ENCODE measurements around the gene FKRP.
"Not testable (repeated sequence)": the region's sequence is repeated elsewhere in the genome, so short reads cannot be mapped to it uniquely, and the experiment has no call there.

Gene FKRP

DNA sequence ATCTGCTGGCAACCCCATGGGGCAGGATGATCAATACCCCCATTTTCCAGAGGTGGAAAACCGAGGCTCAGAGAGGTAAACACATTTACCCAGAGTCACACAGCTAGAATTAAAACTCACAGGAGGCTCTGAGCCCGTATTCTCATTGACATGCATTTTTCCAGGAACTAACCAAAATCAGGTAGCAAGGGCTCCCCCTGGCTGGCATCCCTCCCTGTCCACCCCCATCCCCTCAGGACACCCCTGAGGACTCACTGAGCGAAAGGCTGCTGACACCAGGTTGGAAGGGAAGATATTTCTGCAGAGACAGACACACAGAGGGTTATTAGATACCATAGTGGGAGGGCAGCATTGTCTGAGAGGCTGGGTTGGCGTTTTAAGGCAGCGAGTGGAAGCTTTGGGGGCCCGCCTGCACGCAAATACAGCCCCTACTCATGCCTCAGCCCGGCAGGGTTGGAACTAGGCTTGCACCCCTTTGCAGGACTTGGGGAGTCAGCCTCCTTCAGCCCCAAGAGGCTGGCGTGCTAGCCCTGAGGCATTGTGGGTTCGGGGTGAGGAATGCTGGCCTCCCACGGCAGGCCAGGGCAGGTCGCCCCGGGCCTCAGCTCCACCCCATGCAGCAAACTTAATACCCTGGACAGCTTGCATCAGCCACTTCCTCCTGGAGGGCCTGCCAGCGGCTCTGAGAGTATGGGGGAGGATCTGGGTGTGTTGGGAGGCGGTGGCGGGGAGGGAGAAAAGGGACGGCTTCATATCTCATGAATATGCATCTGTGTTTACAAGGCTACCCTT is 38.6 kb downstream of the FKRP start:
- in situ Hi-C loops (cut with MboI; ENCODE audit: low sequenced_read_pairs), result no loop called here

DNA sequence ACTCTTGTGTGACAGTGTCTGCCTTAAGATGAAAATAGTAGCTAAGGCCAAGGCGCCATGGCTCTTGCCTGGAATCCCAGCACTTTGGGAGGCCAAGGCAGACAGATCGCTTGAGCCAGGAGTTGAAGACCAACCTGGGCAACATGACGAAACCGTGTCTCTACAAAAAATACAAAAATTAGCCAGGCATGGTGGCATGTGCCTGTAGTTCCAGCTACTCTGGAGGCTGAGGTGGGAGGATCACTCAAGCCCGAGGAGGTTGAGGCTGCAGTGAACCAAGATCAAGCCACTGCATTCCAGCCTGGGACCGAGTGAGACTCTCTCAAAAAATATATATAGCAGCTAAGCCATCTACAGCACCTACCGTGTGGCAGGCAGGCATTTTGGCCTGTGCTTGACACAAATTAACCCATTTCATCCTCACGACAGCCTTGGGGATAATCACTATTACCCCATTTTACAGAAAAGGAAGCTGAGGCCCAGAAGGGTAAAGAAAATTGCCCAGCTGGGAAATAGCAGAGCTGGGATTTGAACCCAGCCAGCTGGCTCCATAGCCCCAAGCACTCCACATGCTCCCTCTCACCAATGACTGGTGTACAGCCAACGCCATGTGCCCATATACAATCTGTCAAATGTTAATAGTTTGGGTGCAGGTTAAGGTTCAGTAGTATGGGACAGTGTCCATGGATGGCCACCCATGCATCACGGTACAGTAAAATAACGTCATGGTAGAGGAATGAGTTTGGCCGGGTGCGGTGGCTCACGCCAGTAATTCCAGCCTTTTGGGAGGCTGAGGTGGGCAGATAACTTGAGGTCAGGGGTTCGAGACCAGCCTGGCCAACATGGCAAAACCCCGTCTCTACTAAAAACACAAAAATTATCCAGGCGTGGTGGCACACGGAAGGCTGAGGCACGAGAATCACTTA is 39.5 kb downstream of the FKRP start:
- in situ Hi-C loops (cut with MboI; ENCODE audit: low sequenced_read_pairs), result no loop called here

DNA sequence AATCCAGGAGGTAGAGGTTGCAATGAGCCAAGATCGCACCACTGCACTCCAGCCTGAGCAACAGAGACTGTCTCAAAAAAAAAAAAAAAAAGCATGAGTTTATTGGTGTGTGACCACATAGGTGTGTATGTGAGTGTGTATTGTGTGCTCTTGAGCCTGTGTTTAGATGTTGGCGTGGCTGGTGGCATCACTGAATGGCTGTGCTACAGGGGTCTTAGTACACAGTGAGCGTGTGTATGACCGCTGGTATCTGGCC is 40.1 kb downstream of the FKRP start:
- in situ Hi-C loops (cut with MboI; ENCODE audit: low sequenced_read_pairs), result no loop called here

DNA sequence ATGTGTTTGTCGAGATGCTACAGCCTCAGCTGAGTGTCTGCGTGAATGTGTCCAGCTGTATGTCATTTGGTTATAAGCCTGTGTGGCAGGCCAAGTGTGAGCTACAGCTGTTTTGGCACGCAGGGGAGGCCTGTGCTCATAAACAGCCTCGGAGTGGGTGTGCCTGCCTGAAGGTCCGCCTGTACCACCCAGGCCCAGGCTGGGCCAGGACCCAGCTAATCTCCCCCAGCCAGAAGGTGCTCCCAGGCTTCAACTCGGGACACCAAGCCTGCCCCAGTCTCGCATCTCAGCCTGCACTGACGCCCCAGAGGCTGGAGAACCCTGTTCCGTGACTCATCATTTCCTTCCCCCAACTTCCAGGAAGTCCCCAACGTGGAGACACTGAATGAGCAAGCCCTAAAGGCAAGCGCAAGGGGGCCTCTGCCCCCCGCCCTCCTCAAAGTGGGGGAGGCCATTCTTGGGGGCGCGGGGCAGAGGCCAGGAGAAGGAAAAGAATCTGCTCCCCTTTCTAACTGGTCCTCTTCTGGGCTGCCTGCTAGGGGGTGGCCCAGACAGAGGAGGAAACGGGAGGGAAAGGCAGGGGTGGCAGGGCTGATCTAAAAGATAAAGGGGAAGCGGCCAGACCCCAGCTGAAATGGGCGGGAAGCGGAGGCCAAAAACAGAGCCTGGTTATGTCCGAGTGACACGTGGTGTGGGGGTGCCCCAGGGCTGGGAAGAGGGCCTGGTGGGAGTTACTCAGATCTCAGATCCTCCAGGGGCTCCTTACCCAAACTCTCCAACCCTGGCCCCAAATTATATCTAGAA is 40.6 kb downstream of the FKRP start:
- in situ Hi-C loops (cut with MboI; ENCODE audit: low sequenced_read_pairs), result no loop called here

DNA sequence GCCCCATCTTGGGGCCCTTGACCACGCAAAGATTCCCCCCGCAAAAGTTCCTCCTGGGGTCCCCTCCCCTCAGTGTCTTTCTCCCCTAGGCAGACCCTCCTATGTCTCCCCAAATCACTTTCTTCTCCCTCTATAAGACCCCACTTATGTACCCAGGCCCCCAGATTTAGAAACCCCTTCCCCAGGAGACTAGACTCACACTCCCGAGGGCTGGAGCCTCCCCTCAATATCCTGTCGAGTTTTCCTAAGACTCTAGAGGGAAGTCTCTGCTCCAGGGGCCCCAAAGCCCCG is 41.1 kb downstream of the FKRP start:
- in situ Hi-C loops (cut with MboI; ENCODE audit: low sequenced_read_pairs), result no loop called here

DNA sequence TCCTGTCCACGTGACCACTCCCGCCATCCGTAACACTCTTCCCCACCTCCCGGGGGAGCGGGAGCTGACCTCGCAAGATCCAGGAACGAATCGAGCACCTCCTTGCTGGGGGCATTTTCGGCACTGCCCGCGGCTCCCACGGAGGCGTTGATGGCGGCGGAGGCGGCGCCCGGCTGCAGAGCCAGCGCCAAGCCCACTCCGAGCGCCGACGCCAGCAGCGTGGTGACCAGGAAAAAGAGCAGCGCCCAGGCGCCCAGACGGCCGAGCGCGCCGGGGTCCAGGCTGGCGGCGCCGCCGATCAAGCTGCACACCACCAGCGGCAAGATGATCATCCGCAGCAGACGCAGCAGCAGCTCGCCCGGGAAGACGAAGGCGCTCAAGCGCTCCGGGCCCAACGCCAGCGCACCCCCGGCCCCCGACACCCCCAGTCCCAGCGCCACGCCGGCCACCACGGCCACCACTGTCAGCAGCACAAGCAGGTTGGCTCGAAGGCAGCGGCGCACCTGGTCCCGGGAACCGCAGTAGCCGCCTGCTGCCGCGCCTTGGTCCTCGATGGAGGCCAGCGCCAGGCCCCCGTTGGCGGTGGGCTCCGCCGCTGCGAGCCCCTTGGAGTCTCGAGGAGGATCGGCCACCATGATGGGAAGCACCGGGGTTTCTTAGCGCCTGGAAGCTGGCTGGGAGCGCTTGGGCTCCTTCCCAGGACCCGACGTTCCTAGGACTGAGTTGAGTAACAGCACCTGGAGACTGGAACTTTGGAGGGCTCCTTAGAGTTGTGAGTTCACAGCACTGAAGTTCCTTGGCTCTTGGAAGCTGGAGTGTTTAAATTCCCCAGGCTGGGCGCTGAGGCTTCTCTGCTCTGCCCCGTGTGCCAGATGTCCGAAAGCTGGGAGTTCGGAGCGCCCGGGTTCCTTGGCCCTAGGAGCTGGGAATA is 41.7 kb downstream of the FKRP start:
- in situ Hi-C loops (cut with MboI; ENCODE audit: low sequenced_read_pairs), result no loop called here

DNA sequence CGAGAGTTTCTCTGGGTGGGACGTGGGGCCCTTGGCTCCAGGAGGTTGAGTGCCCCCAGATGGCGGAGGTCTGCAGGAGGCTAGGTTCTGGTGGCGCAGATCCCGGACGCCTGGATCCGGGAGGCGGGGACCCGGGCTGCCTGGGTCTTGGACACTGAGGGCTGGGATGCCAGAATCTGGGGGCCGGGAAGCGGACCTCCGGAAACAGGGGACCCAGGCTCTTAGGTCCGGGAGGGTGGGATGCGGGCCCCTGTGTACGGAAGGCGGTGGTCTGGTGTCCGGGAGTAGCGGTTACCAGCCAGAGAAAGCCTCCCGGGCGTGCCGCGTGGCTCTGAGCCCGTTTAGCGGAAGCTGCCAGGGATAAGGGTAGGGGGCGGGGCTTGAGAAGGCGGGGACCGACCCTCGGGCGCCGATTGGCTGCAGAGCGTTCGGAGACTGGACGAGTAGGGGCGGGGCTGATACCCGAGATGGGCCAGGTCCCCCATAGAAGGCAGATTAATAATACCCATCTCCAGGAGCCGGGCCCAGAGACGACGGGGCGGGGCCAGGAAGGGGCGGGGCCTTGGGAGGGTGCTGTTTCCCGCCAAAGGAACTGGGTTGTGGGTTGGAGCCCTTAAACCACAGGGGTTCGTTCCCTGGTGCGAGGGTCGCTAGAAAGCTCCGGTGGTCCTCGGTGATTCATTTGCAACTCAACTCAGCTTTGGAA is 42.6 kb downstream of the FKRP start, which contains the start of gene SLC1A5:
TSS of gene SLC1A5 (minus strand) at position 333 of the 706 bp plus-strand sequence. CDS start 629 bp downstream, outside the sequence.
- in situ Hi-C loops (cut with MboI; ENCODE audit: low sequenced_read_pairs), result no loop called here

DNA sequence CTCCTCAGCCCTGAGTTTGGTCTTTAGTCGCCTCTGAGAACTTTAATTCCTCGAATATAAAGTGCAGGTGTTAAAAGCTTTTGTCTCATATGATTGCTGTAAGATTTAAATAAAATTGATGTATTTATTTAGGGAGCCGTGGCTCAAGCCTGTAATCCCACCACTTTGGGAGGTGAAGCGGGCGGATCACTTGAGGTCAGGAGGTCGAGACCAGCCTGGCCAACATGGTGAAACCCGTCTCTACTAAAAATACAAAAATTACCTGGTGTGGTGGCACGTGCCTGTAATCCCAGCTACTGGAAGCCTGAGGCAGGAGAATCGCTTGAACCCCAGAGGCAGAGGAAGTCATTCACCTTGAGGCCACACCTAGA is 43.1 kb downstream of the FKRP start:
- in situ Hi-C loops (cut with MboI; ENCODE audit: low sequenced_read_pairs), result no loop called here

DNA sequence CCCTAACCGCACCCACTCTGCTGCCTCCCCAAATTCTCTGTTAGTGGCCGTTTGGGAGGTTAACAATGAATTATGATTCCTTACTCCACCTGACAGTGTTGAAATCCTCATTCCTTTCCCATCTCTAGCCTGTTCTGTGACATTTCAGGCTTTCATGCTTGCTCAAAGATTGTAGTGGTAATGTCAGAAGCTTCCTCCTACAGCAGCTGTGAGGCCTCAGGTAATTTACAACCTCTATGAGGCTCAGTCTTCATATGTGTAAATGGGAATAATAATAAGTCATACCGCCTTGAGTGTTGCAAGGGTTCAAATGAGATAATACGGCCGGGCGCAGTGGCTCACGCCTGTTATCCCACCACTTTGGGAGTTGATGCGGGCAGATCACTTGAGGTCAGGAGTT is 43.5 kb downstream of the FKRP start:
- in situ Hi-C loops (cut with MboI; ENCODE audit: low sequenced_read_pairs), result no loop called here

DNA sequence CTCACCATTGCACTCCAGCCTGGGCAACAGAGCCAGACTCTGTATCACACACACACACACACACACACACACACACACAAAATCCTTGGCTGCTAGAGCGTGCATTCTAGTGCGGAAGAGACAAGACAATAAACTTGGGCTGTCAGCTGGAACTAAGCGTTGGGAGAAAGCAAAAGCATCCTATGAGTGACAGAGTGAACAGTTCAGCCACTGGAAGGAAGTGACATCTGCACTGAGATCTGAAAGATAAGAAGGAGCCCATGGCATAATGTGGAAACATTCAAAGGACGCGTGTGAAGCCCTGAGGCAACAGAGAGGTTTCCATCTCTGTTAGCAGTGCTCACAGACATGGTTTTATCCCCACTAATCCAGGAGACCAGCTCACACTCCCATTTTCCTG is 46.1 kb downstream of the FKRP start:
- in situ Hi-C loops (cut with MboI; ENCODE audit: low sequenced_read_pairs), result no loop called here

DNA sequence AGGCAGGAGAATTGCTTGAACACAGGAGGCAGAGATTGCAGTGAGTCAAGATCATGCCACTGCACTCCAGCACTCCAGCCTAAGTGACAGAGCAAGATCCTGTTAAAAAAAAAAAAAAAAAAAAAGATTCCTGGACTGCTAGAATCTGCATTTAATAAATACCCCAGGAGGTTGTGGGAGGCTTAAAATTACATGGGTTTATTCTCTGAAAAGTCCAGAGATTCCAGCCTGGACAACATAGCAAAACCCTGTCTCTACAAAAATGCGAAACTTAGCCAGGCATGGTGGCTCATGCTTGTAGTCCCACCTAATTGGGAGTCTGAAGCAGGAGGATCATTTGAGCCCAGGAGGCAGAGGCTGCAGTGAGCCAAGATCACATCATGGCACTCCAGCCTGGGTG is 52.0 kb downstream of the FKRP start:
- in situ Hi-C loops (cut with MboI; ENCODE audit: low sequenced_read_pairs), result no loop called here

DNA sequence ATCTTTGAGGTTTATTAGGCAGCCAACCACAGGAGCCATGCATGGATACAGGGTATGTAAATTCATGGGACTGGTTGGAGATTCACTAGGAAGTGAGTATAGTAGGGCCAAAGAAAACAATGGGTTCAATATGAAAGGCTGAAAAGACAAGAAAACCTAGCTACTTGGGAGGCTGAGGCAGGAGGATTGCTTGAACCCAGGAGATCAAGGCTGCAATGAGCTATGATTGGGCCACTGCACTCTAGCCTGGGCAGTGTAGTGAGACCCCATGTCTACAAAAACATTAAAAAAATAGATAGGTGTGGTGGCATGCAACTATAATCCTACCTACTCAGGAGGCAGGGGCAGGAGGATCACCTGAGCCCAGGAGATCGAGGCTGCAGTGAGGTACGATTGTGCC is 52.9 kb downstream of the FKRP start:
- in situ Hi-C loops (cut with MboI; ENCODE audit: low sequenced_read_pairs), result no loop called here

DNA sequence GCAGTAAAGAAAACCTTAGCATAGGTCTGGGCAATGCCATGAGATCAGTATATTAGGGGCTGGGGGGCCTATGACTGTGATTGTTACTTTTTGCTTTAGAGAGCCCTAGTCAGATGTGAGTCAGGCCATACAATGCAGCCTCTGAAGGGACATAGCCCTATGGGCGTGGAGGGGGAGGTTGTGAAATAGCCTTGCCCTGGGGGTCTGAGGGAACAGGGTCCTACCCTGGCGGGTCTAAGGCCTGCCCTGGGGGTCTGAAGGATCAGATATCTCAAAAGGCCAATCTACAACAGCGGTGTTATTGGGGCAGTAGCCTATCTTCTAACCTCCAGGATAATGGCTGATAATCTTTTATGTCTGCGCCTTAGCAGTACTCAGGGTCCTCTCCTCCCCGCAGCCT is 56.3 kb downstream of the FKRP start:
- in situ Hi-C loops (cut with MboI; ENCODE audit: low sequenced_read_pairs), result no loop called here

DNA sequence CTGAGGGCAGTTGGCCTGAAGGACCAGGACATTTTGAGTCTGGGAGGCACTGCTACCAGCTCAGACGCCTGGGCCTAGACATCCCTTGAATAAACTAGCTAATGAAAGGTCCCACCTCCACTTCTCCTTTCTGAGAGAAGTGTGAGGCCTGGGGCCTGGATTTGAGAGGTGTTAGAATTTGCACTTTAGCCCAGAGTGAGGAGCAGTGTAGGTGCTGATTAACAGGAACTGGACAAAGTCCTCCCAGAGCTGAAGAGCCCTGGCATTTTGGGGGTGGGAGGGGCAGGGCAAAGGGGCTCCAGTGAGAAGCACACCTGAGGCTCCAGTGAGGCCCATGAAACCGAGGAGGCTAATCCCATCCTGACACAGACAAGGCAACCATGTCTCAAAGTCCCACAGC is 57.7 kb downstream of the FKRP start:
- in situ Hi-C loops (cut with MboI; ENCODE audit: low sequenced_read_pairs), result no loop called here

DNA sequence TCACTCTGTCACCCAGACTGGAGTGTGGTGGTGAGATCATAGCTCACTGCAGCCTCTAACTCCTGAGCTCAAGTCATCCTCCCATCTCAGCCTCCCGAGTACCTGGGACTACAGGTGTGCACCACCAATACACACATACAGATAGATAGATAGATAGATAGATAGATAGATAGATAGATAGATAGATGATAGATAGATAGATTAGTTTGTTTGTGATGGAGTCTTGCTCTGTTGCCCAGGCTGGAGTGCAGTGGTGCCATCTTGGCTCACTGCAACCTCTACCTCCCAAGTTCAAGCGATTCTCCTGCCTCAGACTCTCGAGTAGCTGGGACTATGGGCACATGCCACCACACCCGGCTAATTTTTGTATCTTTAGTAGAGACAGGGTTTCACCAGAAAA is 58.6 kb downstream of the FKRP start:
- in situ Hi-C loops (cut with MboI; ENCODE audit: low sequenced_read_pairs), result not testable (repeated sequence)

DNA sequence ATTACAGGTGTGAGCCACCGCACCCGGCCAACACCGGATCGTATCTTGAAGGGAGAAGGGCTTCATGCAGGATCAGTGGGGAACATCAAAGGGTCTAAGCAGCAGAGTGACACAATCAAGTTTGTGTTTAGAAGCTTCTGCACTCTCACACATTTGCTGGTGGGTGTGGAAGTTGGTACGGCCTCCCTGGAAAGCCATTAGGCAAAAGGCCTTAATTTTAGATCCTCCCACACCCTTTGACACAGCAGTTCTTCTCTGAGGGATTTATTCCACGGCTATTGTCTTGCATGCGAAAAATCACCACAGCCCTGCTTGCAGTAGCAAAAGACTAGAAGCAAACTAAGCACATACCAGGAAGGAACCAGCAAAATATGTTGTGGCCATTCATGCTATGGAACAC is 60.8 kb downstream of the FKRP start:
- in situ Hi-C loops (cut with MboI; ENCODE audit: low sequenced_read_pairs), result no loop called here

Data from HL-60/S4 (cell line).